Vagina (tissue), 2 donors: ENCODE results near the gene CRLF2. TPM values are rescaled to one million over a fixed set of nuclear protein-coding genes. Genes with fewer than 3 reads are reported as not detected.

ENCODE experiments used
- DNase-seq, 2 donors: peaks; one replicate each; pipeline ENCODE4 v3.0.0-alpha.2; 2017; ENCODE audit errors: extremely low spot score in 2 of 2
- H3K27ac ChIP-seq: fragments of 200-600 bp; sonication (generic); one replicate; pipeline ENCODE4 v1.5.1; 2019
- H3K27me3 ChIP-seq: fragments of 200-600 bp; sonication (generic); one replicate; pipeline ENCODE4 v1.5.1; 2019
- H3K36me3 ChIP-seq, 2 donors: fragments of 200-600 bp; sonication (generic); one replicate each; pipeline ENCODE4 v1.5.1; 2017 to 2019
- H3K4me1 ChIP-seq: fragments of 200-600 bp; sonication (generic); one replicate; pipeline ENCODE4 v1.5.1; 2019
- H3K4me3 ChIP-seq, 2 donors: fragments of 200-600 bp; sonication (generic); 1 replicate in 1 of 2; 2 replicates in 1 of 2; pipeline ENCODE4 v1.5.1; 2016 to 2019
- H3K9me3 ChIP-seq: fragments of 200-600 bp; sonication (generic); one replicate; pipeline ENCODE4 v1.5.1; 2019
- POLR2A ChIP-seq, 2 donors: fragments of 450-650 bp; IDR thresholded peaks; one replicate each; pipeline ENCODE4 v1.6.1; 2017; ENCODE audit warnings: antibody characterized with exemption in 2 of 2, mild to moderate bottlenecking in 2 of 2, moderate library complexity in 2 of 2
- POLR2AphosphoS5 ChIP-seq, 2 donors: sonication (generic); formaldehyde crosslinking; IDR thresholded peaks; one replicate each; pipeline ENCODE4 v1.9.0; 2017; ENCODE audit warnings: antibody characterized with exemption in 2 of 2, mild to moderate bottlenecking in 2 of 2, low read depth in 1 of 2; ENCODE audit not compliant: insufficient read depth in 1 of 2
- intact Hi-C: fragments of 100-400 bp; cut with DNase I; formaldehyde crosslinking; loops from one replicate; pipeline ENCODE4 v1.15.1; 2023
- total RNA-seq: library from RNA; depleted of rRNA; stranded (reverse); fragments of >200 nt; gene quantifications from one replicate; pipeline ENCODE4 v1.2.3, GENCODE V29; 2016
- TF ChIP-seq, protein P1 (sequence below), 3 experiments: fragments of 450-650 bp in 2 of 3; fragments of 200-600 bp in 1 of 3; sonication (generic) in 1 of 3; IDR thresholded peaks; one replicate each; pipeline ENCODE4 v1.5.1; 2017 to 2019; ENCODE audit warnings: antibody characterized with exemption in 3 of 3, mild to moderate bottlenecking in 2 of 3, moderate library complexity in 2 of 3

The CRLF2 gene
- total RNA-seq, 1 donor from 2014 or later = not detected

DNA sequence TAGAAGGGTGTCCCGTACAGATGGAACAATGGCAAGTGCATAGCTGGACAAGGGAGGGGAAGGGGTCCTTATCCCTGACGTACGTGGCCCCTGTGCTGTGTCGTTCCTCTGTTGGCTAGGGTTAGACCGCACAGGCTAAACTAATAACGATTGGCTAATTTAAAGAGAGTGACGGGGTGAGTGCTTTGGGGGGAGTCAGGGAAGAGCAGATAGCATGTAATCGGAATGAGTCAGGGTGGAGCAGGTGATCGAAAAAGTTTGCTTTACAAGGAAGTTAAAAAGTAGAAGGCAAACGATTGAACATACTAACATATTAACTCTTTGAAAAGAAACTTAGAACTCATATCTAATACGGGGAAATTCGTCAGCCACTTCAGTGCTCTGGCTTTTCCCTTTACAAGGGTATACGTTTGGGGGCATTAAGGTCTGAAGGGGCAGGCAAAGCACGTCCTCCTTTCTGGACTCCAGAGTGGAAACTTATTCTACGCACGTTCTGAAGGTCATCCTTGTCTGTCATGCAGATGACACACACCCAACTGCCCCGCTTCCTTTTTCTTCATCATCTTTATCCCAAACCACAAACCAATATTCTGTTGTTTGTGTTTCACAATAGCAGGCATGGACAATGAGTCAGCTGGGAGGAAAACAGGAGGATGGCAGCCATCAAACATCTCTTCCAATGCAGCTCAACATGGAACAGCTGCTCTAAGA lies 10.2 kb upstream of the CRLF2 start:
- Histone ChIP-seq H3K36me3 (no peaks in the 10 kb centered on the region), H3K9me3 (no peaks in the 10 kb centered on the region), H3K27ac (no peak overlapping the region), H3K27me3 (no peaks in the 10 kb centered on the region), H3K4me3 (no peak overlapping the region), H3K4me1 (no peaks in the 10 kb centered on the region)
- intact Hi-C loops = no loop called here
- no peak for TF ChIP-seq POLR2AphosphoS5 (IDR thresholded peaks at IDR 0.05; ENCODE audit: insufficient read depth in 1 of 2, low read depth in 1 of 2)
- no peak for TF ChIP-seq POLR2A (IDR thresholded peaks at IDR 0.05)
- TF ChIP-seq, protein P1, sequence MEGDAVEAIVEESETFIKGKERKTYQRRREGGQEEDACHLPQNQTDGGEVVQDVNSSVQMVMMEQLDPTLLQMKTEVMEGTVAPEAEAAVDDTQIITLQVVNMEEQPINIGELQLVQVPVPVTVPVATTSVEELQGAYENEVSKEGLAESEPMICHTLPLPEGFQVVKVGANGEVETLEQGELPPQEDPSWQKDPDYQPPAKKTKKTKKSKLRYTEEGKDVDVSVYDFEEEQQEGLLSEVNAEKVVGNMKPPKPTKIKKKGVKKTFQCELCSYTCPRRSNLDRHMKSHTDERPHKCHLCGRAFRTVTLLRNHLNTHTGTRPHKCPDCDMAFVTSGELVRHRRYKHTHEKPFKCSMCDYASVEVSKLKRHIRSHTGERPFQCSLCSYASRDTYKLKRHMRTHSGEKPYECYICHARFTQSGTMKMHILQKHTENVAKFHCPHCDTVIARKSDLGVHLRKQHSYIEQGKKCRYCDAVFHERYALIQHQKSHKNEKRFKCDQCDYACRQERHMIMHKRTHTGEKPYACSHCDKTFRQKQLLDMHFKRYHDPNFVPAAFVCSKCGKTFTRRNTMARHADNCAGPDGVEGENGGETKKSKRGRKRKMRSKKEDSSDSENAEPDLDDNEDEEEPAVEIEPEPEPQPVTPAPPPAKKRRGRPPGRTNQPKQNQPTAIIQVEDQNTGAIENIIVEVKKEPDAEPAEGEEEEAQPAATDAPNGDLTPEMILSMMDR (IDR thresholded peaks at IDR 0.05) = no peak
- no peak for DNase-seq

DNA sequence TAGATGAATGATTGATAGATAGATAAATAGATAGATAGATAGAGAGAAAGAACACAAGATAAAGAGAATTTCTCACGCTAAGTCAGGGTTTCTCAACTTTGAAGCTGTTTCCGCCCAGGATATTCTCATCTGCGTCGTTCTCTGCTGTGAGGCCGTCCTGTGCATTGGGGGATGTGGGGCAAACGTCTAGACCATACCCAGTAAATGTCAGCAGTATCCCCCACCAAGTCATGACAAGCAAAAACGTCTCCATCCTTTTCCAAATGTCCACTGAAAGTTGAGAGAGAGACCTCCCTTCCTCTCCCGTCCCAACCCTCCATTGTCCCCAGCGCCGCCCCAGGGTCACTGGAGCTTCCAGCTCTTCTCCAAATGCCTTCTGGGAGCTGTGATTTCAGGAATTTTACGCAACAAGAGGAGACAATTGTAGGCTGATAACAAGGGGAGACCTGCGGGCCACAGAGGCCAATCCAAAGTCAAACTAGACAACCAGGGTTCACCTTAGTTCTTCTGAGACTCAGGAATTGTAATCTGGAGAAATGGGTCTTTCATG lies 8.9 kb upstream of the CRLF2 start:
- Histone ChIP-seq H3K4me1 (no peaks in the 10 kb centered on the region), H3K27me3 (no peaks in the 10 kb centered on the region), H3K9me3 (no peaks in the 10 kb centered on the region), H3K27ac (no peak overlapping the region), H3K4me3 (no peak overlapping the region), H3K36me3 (no peaks in the 10 kb centered on the region)
- TF ChIP-seq POLR2A (IDR thresholded peaks at IDR 0.05) = no peak
- TF ChIP-seq, protein P1 (IDR thresholded peaks at IDR 0.05) = no peak
- no peak for TF ChIP-seq POLR2AphosphoS5 (IDR thresholded peaks at IDR 0.05; ENCODE audit: insufficient read depth in 1 of 2, low read depth in 1 of 2)
- DNase-seq = no peak
- intact Hi-C loops = no loop called here

DNA sequence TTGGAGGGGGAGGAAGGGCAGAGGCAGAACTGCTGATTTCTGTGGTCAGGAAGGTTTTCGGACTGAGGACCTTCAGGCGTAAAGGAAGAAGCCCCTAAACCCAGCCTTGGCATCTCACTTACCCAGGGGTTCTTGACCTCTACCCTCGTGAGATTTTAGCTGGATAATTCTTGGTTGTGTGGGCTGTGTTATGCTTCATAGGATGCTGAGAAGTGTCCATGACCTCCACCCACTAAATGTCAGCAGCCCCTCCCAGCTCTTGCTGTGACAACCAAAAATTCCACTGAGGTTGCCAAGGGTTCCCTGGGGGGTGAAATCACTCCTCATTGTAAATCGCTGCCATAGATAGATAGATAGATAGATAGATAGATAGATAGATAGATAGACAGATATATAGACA lies 5.8 kb upstream of the CRLF2 start:
- Histone ChIP-seq H3K36me3 (no peaks in the 10 kb centered on the region), H3K9me3 (no peaks in the 10 kb centered on the region), H3K4me3 (no peak overlapping the region), H3K27me3 (no peaks in the 10 kb centered on the region), H3K4me1 (no peaks in the 10 kb centered on the region), H3K27ac (no peak overlapping the region)
- DNase-seq = no peak
- TF ChIP-seq, protein P1 (IDR thresholded peaks at IDR 0.05) = no peak
- TF ChIP-seq POLR2A (IDR thresholded peaks at IDR 0.05) (no peak), POLR2AphosphoS5 (IDR thresholded peaks at IDR 0.05; ENCODE audit: insufficient read depth in 1 of 2, low read depth in 1 of 2) (no peak)
- intact Hi-C loops = no loop called here

DNA sequence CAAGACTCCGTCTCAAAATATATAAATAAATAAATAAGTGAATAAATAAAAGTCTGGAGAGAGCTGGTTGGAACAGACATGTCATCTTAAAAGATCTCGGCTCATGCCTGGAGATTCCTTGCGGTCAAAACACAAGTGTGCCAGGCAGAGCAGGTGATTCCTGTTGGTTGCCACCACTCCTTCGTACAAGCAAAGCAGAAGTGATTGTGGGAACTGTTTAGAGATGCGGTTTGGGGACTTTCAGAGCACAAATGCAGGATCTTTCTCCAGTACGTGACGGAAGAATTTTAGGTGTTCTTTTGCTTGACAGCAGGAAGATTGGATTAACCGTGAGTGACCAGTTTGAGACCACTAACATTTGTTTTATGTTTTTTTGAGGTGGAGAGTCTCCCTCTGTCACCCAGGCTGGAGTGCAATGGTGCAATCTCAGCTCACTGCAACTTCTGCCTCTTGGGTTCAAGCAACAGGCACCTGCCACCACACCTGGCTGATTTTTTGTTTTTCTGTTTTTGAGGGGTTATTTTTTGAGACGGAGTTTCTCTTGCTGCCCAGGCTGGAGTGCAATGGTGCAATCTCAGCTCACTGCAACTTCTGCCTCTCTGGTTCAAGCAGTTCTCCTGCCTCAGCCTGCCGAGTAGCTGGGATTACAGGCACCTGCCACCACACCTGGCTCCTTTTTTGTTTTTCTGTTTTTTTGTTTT lies 2.8 kb upstream of the CRLF2 start:
- no peaks in the 10 kb centered on the region for H3K36me3 ChIP-seq
- no peak for DNase-seq
- H3K27me3 ChIP-seq = no peaks in the 10 kb centered on the region
- intact Hi-C loops = no loop called here
- no peak for TF ChIP-seq POLR2A (IDR thresholded peaks at IDR 0.05)
- TF ChIP-seq, protein P1 (IDR thresholded peaks at IDR 0.05) = no peak
- H3K9me3 ChIP-seq = no peaks in the 10 kb centered on the region
- no peak overlapping the region for H3K27ac ChIP-seq
- H3K4me1 ChIP-seq = no peaks in the 10 kb centered on the region
- H3K4me3 ChIP-seq = no peak overlapping the region

DNA sequence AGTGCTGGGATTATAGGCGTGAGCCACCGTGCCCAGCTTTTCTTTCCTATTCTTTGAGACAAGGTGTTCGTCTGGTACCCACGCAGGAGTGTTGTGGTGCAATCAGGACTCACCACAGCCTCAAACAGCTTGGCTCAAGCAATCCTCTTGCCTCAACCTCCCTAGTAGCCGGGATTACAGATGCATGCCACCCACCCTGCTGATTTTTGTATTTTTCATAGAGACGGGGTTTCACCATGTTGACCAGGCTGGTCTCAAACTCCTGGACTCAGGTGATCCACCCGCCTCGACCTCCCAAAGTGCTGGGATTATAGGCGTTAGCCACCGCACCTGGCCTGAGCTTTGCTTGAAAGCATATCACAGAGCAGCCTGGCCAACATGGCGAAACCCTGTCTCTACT lies 1.5 kb upstream of the CRLF2 start:
- TF ChIP-seq, protein P1 (IDR thresholded peaks at IDR 0.05) = no peak
- TF ChIP-seq POLR2AphosphoS5 (IDR thresholded peaks at IDR 0.05; ENCODE audit: insufficient read depth in 1 of 2, low read depth in 1 of 2) (no peak), POLR2A (IDR thresholded peaks at IDR 0.05) (no peak)
- no peaks in the 10 kb centered on the region for H3K4me1 ChIP-seq
- no peaks in the 10 kb centered on the region for H3K36me3 ChIP-seq
- intact Hi-C loops = no loop called here
- DNase-seq = no peak
- H3K4me3 ChIP-seq = no peak overlapping the region
- H3K27me3 ChIP-seq = no peaks in the 10 kb centered on the region
- no peaks in the 10 kb centered on the region for H3K9me3 ChIP-seq
- H3K27ac ChIP-seq = no peak overlapping the region
